Left ventricle myocardium inferior (tissue), 1 donor: ENCODE results near the gene DNAH12. TPM values are rescaled to one million over a fixed set of nuclear protein-coding genes. Genes with fewer than 3 reads are reported as not detected.
A peak's percentile ranks its signal among the peaks of the same experiment; 100 is the strongest.

Experiments used
- DNase-seq: peaks from one replicate; pipeline ENCODE4 v3.0.0-alpha.2; 2020
- H3K27ac ChIP-seq: fragments of 200-600 bp; replicated peaks from 2 replicates; pipeline ENCODE4 v1.8.0; 2021
- H3K27me3 ChIP-seq: fragments of 200-600 bp; 2 replicates; pipeline ENCODE4 v1.8.0; 2021; ENCODE audit warnings: low read depth
- H3K36me3 ChIP-seq: fragments of 200-600 bp; 2 replicates; pipeline ENCODE4 v1.8.0; 2021
- H3K4me1 ChIP-seq: fragments of 200-600 bp; 2 replicates; pipeline ENCODE4 v1.8.0; 2021
- H3K4me3 ChIP-seq: fragments of 200-600 bp; 2 replicates; pipeline ENCODE4 v1.8.0; 2021; ENCODE audit warnings: mild to moderate bottlenecking, moderate library complexity
- H3K9me3 ChIP-seq: fragments of 200-600 bp; replicated peaks from 2 replicates; pipeline ENCODE4 v1.8.0; 2021
- CTCF ChIP-seq: fragments of 200-600 bp; IDR thresholded peaks from 2 replicates; pipeline ENCODE4 v1.8.0; 2021; ENCODE audit warnings: antibody characterized with exemption, mild to moderate bottlenecking, borderline replicate concordance
- intact Hi-C: fragments of 100-400 bp; cut with micrococcal nuclease; formaldehyde crosslinking; loops from one replicate; pipeline ENCODE4 v1.11.0; 2022
- total RNA-seq: library from RNA; stranded (reverse); fragmentation: NEBNext Ultra II Directional; extraction: Animal tissue kit (Norgen Biotek cat#: 25700); gene quantifications from one replicate; pipeline ENCODE4 v1.2.1, GENCODE V29; 2021
- donor health status: DM: no; HTN: yes; CAD: no; lungs with severe emphysema.

DNAH12 gene
- total RNA-seq, 1 donor from 2014 or later, result 0.16 TPM

GRCh38 chr3:57583544-57583943 is 39.4 kb upstream of the DNAH12 start:
- Histone ChIP-seq H3K27ac (no peak overlapping the region), H3K4me1 (peaks cover 57% of the 10 kb centered on the region), H3K9me3 (no peaks in the 10 kb centered on the region), H3K27me3 (no peaks in the 10 kb centered on the region), H3K36me3 (peaks cover 46% of the 10 kb centered on the region), H3K4me3 (no peak overlapping the region)
- no peak for TF ChIP-seq CTCF
- no peak for DNase-seq
- intact Hi-C loops, result no loop called here

- intact Hi-C loops, result no loop called here
- Histone ChIP-seq H3K27me3 (no peaks in the 10 kb centered on the region), H3K9me3 (no peaks in the 10 kb centered on the region), H3K4me3 (no peak overlapping the region), H3K36me3 (peaks cover 56% of the 10 kb centered on the region), H3K27ac (no peak overlapping the region), H3K4me1 (peaks cover 53% of the 10 kb centered on the region)
- no peak for DNase-seq
- TF ChIP-seq CTCF, result peak; percentile 25
These were observed 38.5 kb upstream of the DNAH12 start for GRCh38 chr3:57582474-57583168.

GRCh38 chr3:57577801-57578200 is 33.7 kb upstream of the DNAH12 start:
- no peak for DNase-seq
- H3K9me3 ChIP-seq, result no peaks in the 10 kb centered on the region
- no peaks in the 10 kb centered on the region for H3K27me3 ChIP-seq
- peaks cover 88% of the 10 kb centered on the region for H3K36me3 ChIP-seq
- peaks cover 29% of the 10 kb centered on the region for H3K4me1 ChIP-seq
- intact Hi-C loops, result no loop called here
- H3K4me3 ChIP-seq, result no peak overlapping the region
- TF ChIP-seq CTCF, result no peak
- H3K27ac ChIP-seq, result peak overlapping the region; percentile 10

- Histone ChIP-seq H3K27ac (peak overlapping the region; percentile 53), H3K4me3 (no peak overlapping the region), H3K36me3 (peaks cover 90% of the 10 kb centered on the region), H3K27me3 (no peaks in the 10 kb centered on the region), H3K9me3 (no peaks in the 10 kb centered on the region), H3K4me1 (peaks cover 27% of the 10 kb centered on the region)
- no peak for DNase-seq
- intact Hi-C loops, result no loop called here
- TF ChIP-seq CTCF, result no peak
These were observed 32.0 kb upstream of the DNAH12 start for GRCh38 chr3:57575966-57576626.

- peaks cover 79% of the 10 kb centered on the region for H3K36me3 ChIP-seq
- H3K4me1 ChIP-seq, result peaks cover 24% of the 10 kb centered on the region
- no peak for TF ChIP-seq CTCF
- H3K27ac ChIP-seq, result no peak overlapping the region
- no peak overlapping the region for H3K4me3 ChIP-seq
- intact Hi-C loops, result no loop called here
- H3K9me3 ChIP-seq, result no peaks in the 10 kb centered on the region
- DNase-seq, result no peak
- no peaks in the 10 kb centered on the region for H3K27me3 ChIP-seq
These were observed 28.0 kb upstream of the DNAH12 start for GRCh38 chr3:57572096-57572495.
